Trophoblast cell (in vitro differentiated cells and primary cell): Measurements from ENCODE around the gene NKX2-8.

Experiments
- DNase-seq, 2 donors: peaks; one replicate each; pipeline ENCODE4 v3.0.0-alpha.2; 2016
- H2AFZ ChIP-seq: 2 replicates; pipeline ENCODE4 v1.6.1; 2013; ENCODE audit warnings: low read length, moderate library complexity, mild to moderate bottlenecking; ENCODE audit not compliant: insufficient read depth, poor library complexity
- H2AK5ac ChIP-seq: 2 replicates; pipeline ENCODE4 v1.6.1; 2013; ENCODE audit warnings: mild to moderate bottlenecking, low read length
- H2BK120ac ChIP-seq: 2 replicates; pipeline ENCODE4 v1.6.1; 2013; ENCODE audit warnings: low read length, mild to moderate bottlenecking, moderate library complexity; ENCODE audit not compliant: insufficient read depth, poor library complexity
- H2BK12ac ChIP-seq: 2 replicates; pipeline ENCODE4 v1.6.1; 2013; ENCODE audit warnings: mild to moderate bottlenecking, low read length, moderate library complexity
- H2BK5ac ChIP-seq: 2 replicates; pipeline ENCODE4 v1.6.1; 2013; ENCODE audit warnings: low read length, low read depth, moderate library complexity, mild to moderate bottlenecking; ENCODE audit not compliant: poor library complexity
- H3K14ac ChIP-seq: 2 replicates; pipeline ENCODE4 v1.6.1; 2013; ENCODE audit warnings: mild to moderate bottlenecking, low read length
- H3K18ac ChIP-seq: 2 replicates; pipeline ENCODE4 v1.6.1; 2013; ENCODE audit warnings: mild to moderate bottlenecking, low read length
- H3K23ac ChIP-seq: 2 replicates; pipeline ENCODE4 v1.6.1; 2013; ENCODE audit warnings: low read length
- H3K27ac ChIP-seq: 2 replicates; pipeline ENCODE4 v1.5.1; 2013; ENCODE audit warnings: low read depth, mild to moderate bottlenecking, inconsistent platforms, low read length, moderate library complexity
- H3K27me3 ChIP-seq: 2 replicates; pipeline ENCODE4 v1.6.1; 2013; ENCODE audit warnings: inconsistent platforms, mild to moderate bottlenecking, low read length, moderate library complexity; ENCODE audit not compliant: insufficient read depth
- H3K36me3 ChIP-seq, 2 experiments: 1 replicate in 1 of 2; 2 replicates in 1 of 2; pipeline ENCODE4 v1.6.1; 2013; ENCODE audit warnings: low read length in 2 of 2, mild to moderate bottlenecking in 2 of 2, moderate library complexity in 1 of 2; ENCODE audit not compliant: insufficient read depth in 2 of 2, control insufficient read depth in 1 of 2
- H3K4ac ChIP-seq: 2 replicates; pipeline ENCODE4 v1.6.1; 2013; ENCODE audit warnings: low read depth, mild to moderate bottlenecking, low read length, moderate library complexity
- H3K4me1 ChIP-seq, 2 experiments: 1 replicate in 1 of 2; 2 replicates in 1 of 2; pipeline ENCODE4 v1.6.1; 2013; ENCODE audit warnings: low read length in 2 of 2, mild to moderate bottlenecking in 2 of 2, moderate library complexity in 1 of 2; ENCODE audit not compliant: insufficient read depth in 2 of 2, control insufficient read depth in 1 of 2
- H3K4me2 ChIP-seq: 2 replicates; pipeline ENCODE4 v1.6.1; 2013; ENCODE audit warnings: inconsistent platforms, mild to moderate bottlenecking, low read length, moderate library complexity
- H3K4me3 ChIP-seq: 2 replicates; pipeline ENCODE4 v1.5.1; 2013; ENCODE audit warnings: mild to moderate bottlenecking, low read depth, low read length, inconsistent platforms
- H3K79me1 ChIP-seq: one replicate; pipeline ENCODE4 v1.6.1; 2013; ENCODE audit warnings: low read length
- H3K79me2 ChIP-seq: 2 replicates; pipeline ENCODE4 v1.6.1; 2013; ENCODE audit warnings: low read length, mild to moderate bottlenecking; ENCODE audit not compliant: control insufficient read depth, insufficient read depth, poor library complexity
- H3K9ac ChIP-seq: 2 replicates; pipeline ENCODE4 v1.6.1; 2013; ENCODE audit warnings: mild to moderate bottlenecking, low read length
- H3K9me3 ChIP-seq: 2 replicates; pipeline ENCODE4 v1.6.1; 2013; ENCODE audit warnings: low read depth, mild to moderate bottlenecking, control low read depth, inconsistent platforms, low read length; ENCODE audit not compliant: insufficient read depth
- H4K12ac ChIP-seq: 2 replicates; pipeline ENCODE4 v1.6.1; 2013; ENCODE audit warnings: low read depth, mild to moderate bottlenecking, low read length, moderate library complexity
- H4K8ac ChIP-seq: 2 replicates; pipeline ENCODE4 v1.6.1; 2013; ENCODE audit warnings: low read depth, mild to moderate bottlenecking, low read length, moderate library complexity
- H4K91ac ChIP-seq: one replicate; pipeline ENCODE4 v1.6.1; 2013; ENCODE audit warnings: low read depth, mild to moderate bottlenecking, low read length, moderate library complexity
- WGBS: extraction: QIAGEN DNeasy Blood & Tissue Kit; methylation state at CpG from one replicate; pipeline ENCODE4 v1.1.7; 2013; ENCODE audit warnings: missing lambda C conversion rate; ENCODE audit not compliant: insufficient read length, insufficient coverage; ENCODE audit errors: extremely low coverage; 5-methylcytosine and 5-hydroxymethylcytosine counted together

NKX2-8 gene

GRCh38 chr14:36625014-36625413 is 42.6 kb upstream of the NKX2-8 start:
- Histone ChIP-seq H3K27ac (no peak overlapping the region), H3K9ac (no peak overlapping the region), H2AFZ (no peak overlapping the region), H2BK12ac (no peak overlapping the region), H3K23ac (no peak overlapping the region), H3K4me3 (no peak overlapping the region), H3K79me2 (no peaks in the 10 kb centered on the region), H2BK5ac (no peak overlapping the region), H4K8ac (no peak overlapping the region), H3K9me3 (no peaks in the 10 kb centered on the region), H2BK120ac (no peak overlapping the region), H2AK5ac (no peak overlapping the region), H4K12ac (no peak overlapping the region), H3K27me3 (no peaks in the 10 kb centered on the region), H3K79me1 (no peaks in the 10 kb centered on the region), H3K4me1 (no peaks in the 10 kb centered on the region), H4K91ac (no peak overlapping the region), H3K18ac (no peak overlapping the region), H3K4ac (no peak overlapping the region), H3K14ac (no peak overlapping the region), H3K36me3 (no peaks in the 10 kb centered on the region), H3K4me2 (no peak overlapping the region)
- WGBS, result no CpG with 5 or more reads among the region's 1 CpG
- DNase-seq, result no peak

GRCh38 chr14:36619853-36620252 is 37.4 kb upstream of the NKX2-8 start:
- H3K4me2 ChIP-seq, result no peak overlapping the region
- no peak overlapping the region for H2BK5ac ChIP-seq
- H2BK120ac ChIP-seq, result no peak overlapping the region
- no peak overlapping the region for H3K4me3 ChIP-seq
- no peaks in the 10 kb centered on the region for H3K79me2 ChIP-seq
- H3K23ac ChIP-seq, result no peak overlapping the region
- no peak overlapping the region for H2AFZ ChIP-seq
- no peak overlapping the region for H2BK12ac ChIP-seq
- no peak overlapping the region for H3K18ac ChIP-seq
- no peaks in the 10 kb centered on the region for H3K36me3 ChIP-seq
- no peaks in the 10 kb centered on the region for H3K27me3 ChIP-seq
- H3K79me1 ChIP-seq, result no peaks in the 10 kb centered on the region
- H3K27ac ChIP-seq, result no peak overlapping the region
- H4K91ac ChIP-seq, result no peak overlapping the region
- no peak overlapping the region for H4K12ac ChIP-seq
- no peak overlapping the region for H2AK5ac ChIP-seq
- H3K4ac ChIP-seq, result no peak overlapping the region
- no peak overlapping the region for H3K9ac ChIP-seq
- no peak overlapping the region for H4K8ac ChIP-seq
- no peaks in the 10 kb centered on the region for H3K4me1 ChIP-seq
- DNase-seq, result no peak
- H3K9me3 ChIP-seq, result no peaks in the 10 kb centered on the region
- no CpG with 5 or more reads among the region's 2 CpGs for WGBS
- no peak overlapping the region for H3K14ac ChIP-seq

DNA sequence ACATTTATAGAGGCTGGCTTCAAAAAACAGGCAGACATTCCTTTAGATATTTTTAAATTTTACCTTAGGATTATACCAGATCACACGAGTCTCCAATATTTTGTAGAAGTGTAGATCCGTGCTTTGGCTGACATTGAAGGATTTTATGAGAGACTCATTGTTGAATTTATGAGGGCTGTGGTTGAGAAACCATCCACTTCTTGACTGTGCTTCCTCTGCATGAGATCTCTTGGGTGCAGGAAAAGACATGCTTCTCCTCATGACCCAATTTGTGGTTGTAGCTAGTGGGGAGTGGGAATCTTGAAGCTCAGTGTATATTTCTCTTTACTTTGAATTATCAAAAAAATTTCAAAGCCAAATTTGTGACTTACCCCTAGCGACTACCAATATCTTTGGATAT is 36.7 kb upstream of the NKX2-8 start:
- H3K4me3 ChIP-seq, result no peak overlapping the region
- no peaks in the 10 kb centered on the region for H3K36me3 ChIP-seq
- no peak overlapping the region for H2AFZ ChIP-seq
- no peak overlapping the region for H3K14ac ChIP-seq
- H3K4me1 ChIP-seq, result no peaks in the 10 kb centered on the region
- H2BK12ac ChIP-seq, result no peak overlapping the region
- no peaks in the 10 kb centered on the region for H3K79me1 ChIP-seq
- no peak overlapping the region for H2BK120ac ChIP-seq
- H3K79me2 ChIP-seq, result no peaks in the 10 kb centered on the region
- H3K9ac ChIP-seq, result no peak overlapping the region
- no peak overlapping the region for H2AK5ac ChIP-seq
- H3K4ac ChIP-seq, result no peak overlapping the region
- H2BK5ac ChIP-seq, result no peak overlapping the region
- no peak overlapping the region for H4K8ac ChIP-seq
- H4K12ac ChIP-seq, result no peak overlapping the region
- H3K18ac ChIP-seq, result no peak overlapping the region
- H3K23ac ChIP-seq, result no peak overlapping the region
- H4K91ac ChIP-seq, result no peak overlapping the region
- no peak overlapping the region for H3K27ac ChIP-seq
- H3K27me3 ChIP-seq, result no peaks in the 10 kb centered on the region
- WGBS, result no CpG with 5 or more reads among the region's 3 CpGs
- H3K9me3 ChIP-seq, result no peaks in the 10 kb centered on the region
- H3K4me2 ChIP-seq, result no peak overlapping the region
- no peak for DNase-seq

GRCh38 chr14:36618641-36619040 is 36.2 kb upstream of the NKX2-8 start:
- Histone ChIP-seq H3K4me2 (no peak overlapping the region), H2AK5ac (no peak overlapping the region), H3K4me3 (no peak overlapping the region), H3K4ac (no peak overlapping the region), H4K12ac (no peak overlapping the region), H2BK12ac (no peak overlapping the region), H3K79me1 (no peaks in the 10 kb centered on the region), H2AFZ (no peak overlapping the region), H2BK5ac (no peak overlapping the region), H3K14ac (no peak overlapping the region), H3K27ac (no peak overlapping the region), H3K27me3 (no peaks in the 10 kb centered on the region), H3K4me1 (no peaks in the 10 kb centered on the region), H3K9me3 (no peaks in the 10 kb centered on the region), H4K91ac (no peak overlapping the region), H3K18ac (no peak overlapping the region), H3K36me3 (no peaks in the 10 kb centered on the region), H3K23ac (no peak overlapping the region), H4K8ac (no peak overlapping the region), H3K79me2 (no peaks in the 10 kb centered on the region), H3K9ac (no peak overlapping the region), H2BK120ac (no peak overlapping the region)
- DNase-seq, result no peak
- no CpG with 5 or more reads among the region's 2 CpGs for WGBS
